H1 (cell line): ENCODE data around the gene HS6ST2. TPM values are rescaled to one million over a fixed set of nuclear protein-coding genes. Genes with fewer than 3 reads are reported as not detected.

ENCODE experiments used
- CTCF ChIA-PET: fragments of 300-600 bp; sonication (Branson Sonifier 250); formaldehyde crosslinking; loops from one replicate; lab custom pipeline; 2021; ENCODE audit not compliant: partially characterized antibody; lab: Charles Lee
- POLR2A ChIA-PET: fragments of 300-600 bp; sonication (Branson Sonifier 250); formaldehyde crosslinking; loops from one replicate; lab custom pipeline; 2021; ENCODE audit warnings: inconsistent platforms; ENCODE audit not compliant: partially characterized antibody; lab: Charles Lee
- DNase-seq, 2 experiments: peaks; one replicate each; pipeline versions ENCODE4 v3.0.0 to v3.0.0-alpha.2; 2010 to 2022; ENCODE audit warnings: low spot score in 2 of 2, low read depth in 1 of 2, mixed read lengths in 1 of 2
- FAIRE-seq: peaks from 2 replicates; lab custom pipeline; 2011; peaks lifted over from hg19 to GRCh38; lab: Jason Lieb, UNC
- H2AFZ ChIP-seq: 2 replicates; pipeline ENCODE4 v1.8.1; 2012; ENCODE audit warnings: low read length, inconsistent platforms
- H2AK5ac ChIP-seq: 2 replicates; pipeline ENCODE4 v1.6.1; 2013; ENCODE audit warnings: low read depth, low read length
- H2BK120ac ChIP-seq: replicated peaks from 2 replicates; pipeline ENCODE3; 2013; ENCODE audit warnings: low read depth, low read length, inconsistent platforms
- H2BK12ac ChIP-seq: 2 replicates; pipeline ENCODE4 v1.6.1; 2013; ENCODE audit warnings: low read depth, low read length
- H2BK15ac ChIP-seq: 2 replicates; pipeline ENCODE4 v1.6.1; 2013; ENCODE audit warnings: low read length
- H2BK20ac ChIP-seq: 2 replicates; pipeline ENCODE4 v1.6.1; 2013; ENCODE audit warnings: low read length
- H2BK5ac ChIP-seq: 2 replicates; pipeline ENCODE4 v1.6.1; 2013; ENCODE audit warnings: low read depth, low read length
- H3K14ac ChIP-seq: 2 replicates; pipeline ENCODE4 v1.6.1; 2013; ENCODE audit warnings: inconsistent platforms; ENCODE audit not compliant: insufficient read length
- H3K18ac ChIP-seq: 2 replicates; pipeline ENCODE4 v1.6.1; 2013; ENCODE audit warnings: low read length; ENCODE audit errors: extremely low read depth
- H3K23ac ChIP-seq: 2 replicates; pipeline ENCODE4 v1.6.1; 2013; ENCODE audit warnings: inconsistent platforms; ENCODE audit not compliant: insufficient read length
- H3K23me2 ChIP-seq: 2 replicates; pipeline ENCODE4 v1.6.1; 2013; ENCODE audit warnings: low read depth, low read length
- H3K27ac ChIP-seq: 2 replicates; pipeline ENCODE4 v1.6.1; 2011; ENCODE audit warnings: low read depth, low read length, inconsistent platforms
- H3K27me3 ChIP-seq, 4 experiments: replicated peaks in 1 of 4; 1 replicate in 1 of 4; 2 replicates in 3 of 4; pipeline versions ENCODE4 v1.6.1 to v1.8.1; 2011 to 2013; ENCODE audit warnings: low read length in 3 of 4, mild to moderate bottlenecking in 3 of 4, inconsistent platforms in 2 of 4, mixed read lengths in 2 of 4, moderate library complexity in 1 of 4; ENCODE audit not compliant: control insufficient read depth in 3 of 4, insufficient read depth in 3 of 4; ENCODE audit errors: extremely low read depth in 1 of 4
- H3K36me3 ChIP-seq, 4 experiments: 2 replicates each; pipeline versions ENCODE4 v1.6.1 to v1.8.1; 2011 to 2013; ENCODE audit warnings: mild to moderate bottlenecking in 4 of 4, low read length in 3 of 4, moderate library complexity in 2 of 4, control low read depth in 1 of 4, inconsistent platforms in 1 of 4; ENCODE audit not compliant: insufficient read depth in 4 of 4, control insufficient read depth in 2 of 4
- H3K4ac ChIP-seq: replicated peaks from 2 replicates; pipeline ENCODE3; 2013; ENCODE audit warnings: low read length, low read depth, mixed read lengths, inconsistent platforms; ENCODE audit not compliant: insufficient read length
- H3K4me1 ChIP-seq, 4 experiments: replicated peaks in 1 of 4; 1 replicate in 1 of 4; 2 replicates in 3 of 4; pipeline versions ENCODE4 v1.6.1 to v1.8.1; 2011 to 2013; ENCODE audit warnings: low read length in 3 of 4, inconsistent platforms in 2 of 4, mixed read lengths in 1 of 4; ENCODE audit not compliant: insufficient read depth in 4 of 4, control insufficient read depth in 3 of 4
- H3K4me2 ChIP-seq, 2 experiments: 2 replicates each; pipeline versions ENCODE4 v1.6.1 to v1.8.1; 2011 to 2013; ENCODE audit warnings: low read depth in 2 of 2, low read length in 2 of 2, control low read depth in 1 of 2, inconsistent platforms in 1 of 2, mild to moderate bottlenecking in 1 of 2; ENCODE audit not compliant: insufficient read depth in 1 of 2
- H3K4me3 ChIP-seq, 4 experiments: fragments of 200-600, 300-600 bp in 1 of 4; sonication (generic), shearing (Covaris generic), sonication (Bioruptor Twin) in 1 of 4; 2 replicates each; pipeline versions ENCODE4 v1.5.1 to v1.8.1; 2011 to 2016; ENCODE audit warnings: low read length in 4 of 4, low read depth in 3 of 4, control low read depth in 2 of 4, inconsistent platforms in 2 of 4, mild to moderate bottlenecking in 2 of 4, mixed read lengths in 1 of 4, moderate library complexity in 1 of 4; ENCODE audit not compliant: insufficient read depth in 2 of 4; ENCODE audit errors: extremely low read depth in 1 of 4
- H3K56ac ChIP-seq: replicated peaks from 2 replicates; pipeline ENCODE3; 2013; ENCODE audit warnings: low read depth, mild to moderate bottlenecking, mixed read lengths, low read length, inconsistent platforms; ENCODE audit not compliant: insufficient read length
- H3K79me1 ChIP-seq: 2 replicates; pipeline ENCODE4 v1.6.1; 2013; ENCODE audit warnings: low read depth, low read length, control low read depth
- H3K79me2 ChIP-seq, 2 experiments: 2 replicates each; pipeline versions ENCODE4 v1.6.1 to v1.8.1; 2012 to 2013; ENCODE audit warnings: low read length in 2 of 2, mild to moderate bottlenecking in 2 of 2, inconsistent platforms in 1 of 2; ENCODE audit not compliant: insufficient read depth in 2 of 2, control insufficient read depth in 1 of 2
- H3K9ac ChIP-seq, 4 experiments: replicated peaks in 1 of 4; 1 replicate in 1 of 4; 2 replicates in 3 of 4; pipeline versions ENCODE4 v1.6.1 to v1.8.1; 2011 to 2013; ENCODE audit warnings: low read depth in 3 of 4, low read length in 3 of 4, control low read depth in 2 of 4, mild to moderate bottlenecking in 2 of 4, moderate library complexity in 2 of 4, inconsistent platforms in 1 of 4; ENCODE audit errors: extremely low read depth in 1 of 4
- H3K9me3 ChIP-seq, 2 experiments: 2 replicates each; pipeline versions ENCODE4 v1.6.1 to v1.8.1; 2012 to 2013; ENCODE audit warnings: mild to moderate bottlenecking in 2 of 2, moderate library complexity in 2 of 2, control low read depth in 1 of 2, inconsistent platforms in 1 of 2, low read depth in 1 of 2, low read length in 1 of 2, mixed read lengths in 1 of 2; ENCODE audit not compliant: insufficient read depth in 2 of 2
- H4K20me1 ChIP-seq, 2 experiments: replicated peaks in 1 of 2; 2 replicates each; pipeline versions ENCODE3 to v1.8.1; 2011 to 2013; ENCODE audit warnings: inconsistent platforms in 2 of 2, low read length in 2 of 2, mild to moderate bottlenecking in 1 of 2; ENCODE audit not compliant: insufficient read depth in 2 of 2, control insufficient read depth in 1 of 2
- H4K5ac ChIP-seq: 2 replicates; pipeline ENCODE4 v1.6.1; 2013; ENCODE audit warnings: low read length, low read depth, mixed read lengths, inconsistent platforms; ENCODE audit not compliant: insufficient read length
- H4K8ac ChIP-seq: 2 replicates; pipeline ENCODE4 v1.8.0; 2013; ENCODE audit warnings: mild to moderate bottlenecking, moderate library complexity, low read length, inconsistent platforms; ENCODE audit not compliant: insufficient read depth; ENCODE audit errors: extremely low read depth
- H4K91ac ChIP-seq: replicated peaks from 2 replicates; pipeline ENCODE3; 2013; ENCODE audit warnings: low read length, mixed read lengths, inconsistent platforms; ENCODE audit not compliant: insufficient read length
- ASH2L ChIP-seq: fragments of 200-600, 300-600 bp; sonication (generic); IDR thresholded peaks from one replicate; pipeline ENCODE4 v1.7.1; 2017; ENCODE audit warnings: low read length
- CHD1 ChIP-seq: IDR thresholded peaks from 2 replicates; pipeline ENCODE4 v1.6.1; 2012; ENCODE audit warnings: low read depth, low read length, improper control_type of control experiment
- CREB1 ChIP-seq: IDR thresholded peaks from 2 replicates; pipeline ENCODE4 v1.6.1; 2012; ENCODE audit warnings: inconsistent platforms
- CTBP2 ChIP-seq: IDR thresholded peaks from 2 replicates; pipeline ENCODE4 v1.7.0; 2011; ENCODE audit warnings: borderline replicate concordance, mild to moderate bottlenecking, moderate library complexity, mixed read lengths, low read length; ENCODE audit not compliant: insufficient read depth, insufficient read length
- JUND ChIP-seq: IDR thresholded peaks from 2 replicates; pipeline ENCODE4 v1.6.1; 2011; ENCODE audit warnings: mild to moderate bottlenecking, improper control_type of control experiment, low read length
- PHF8 ChIP-seq: fragments of 200-600 bp; sonication (generic); conservative IDR thresholded peaks from 2 replicates; pipeline ENCODE4 v1.7.1; 2012; ENCODE audit warnings: low read depth, mild to moderate bottlenecking, inconsistent platforms, low read length, moderate library complexity
- POU5F1 ChIP-seq: IDR thresholded peaks from 2 replicates; pipeline ENCODE4 v1.6.1; 2011; ENCODE audit warnings: low read depth, mild to moderate bottlenecking, low read length, moderate library complexity
- RAD21 ChIP-seq, 2 experiments: IDR thresholded peaks in 1 of 2; conservative IDR thresholded peaks in 1 of 2; 2 replicates each; pipeline ENCODE4 v1.6.1; 2011; ENCODE audit warnings: low read depth in 2 of 2, low read length in 2 of 2, improper control_type of control experiment in 1 of 2, inconsistent platforms in 1 of 2, mild to moderate bottlenecking in 1 of 2, moderate library complexity in 1 of 2
- RFX5 ChIP-seq: IDR thresholded peaks from 2 replicates; pipeline ENCODE4 v1.6.1; 2011; ENCODE audit warnings: low read depth, low read length, improper control_type of control experiment, borderline replicate concordance
- SAP30 ChIP-seq: fragments of 300-600 bp; sonication (generic); IDR thresholded peaks from 2 replicates; pipeline ENCODE4 v1.7.1; 2012; ENCODE audit warnings: low read length, moderate library complexity, mild to moderate bottlenecking, inconsistent platforms; ENCODE audit not compliant: insufficient read depth, insufficient replicate concordance
- SIN3A ChIP-seq, 2 experiments: IDR thresholded peaks in 1 of 2; conservative IDR thresholded peaks in 1 of 2; 2 replicates each; pipeline ENCODE4 v1.6.1; 2011 to 2012; ENCODE audit warnings: low read length in 2 of 2, improper control_type of control experiment in 1 of 2, low read depth in 1 of 2, mild to moderate bottlenecking in 1 of 2
- SIX5 ChIP-seq: IDR thresholded peaks from 2 replicates; pipeline ENCODE4 v1.6.1; 2011; ENCODE audit warnings: mild to moderate bottlenecking, low read depth, low read length
- TAF1 ChIP-seq: IDR thresholded peaks from 2 replicates; pipeline ENCODE4 v1.6.1; 2011; ENCODE audit warnings: mild to moderate bottlenecking, low read depth, low read length
- TBP ChIP-seq: IDR thresholded peaks from 2 replicates; pipeline ENCODE4 v1.6.1; 2011; ENCODE audit warnings: low read depth, low read length, improper control_type of control experiment
- WGBS, 2 experiments: shearing (Covaris generic) in 1 of 2; methylation state at CpG; one replicate each; pipeline versions ENCODE4 v1.1.6 to v1.1.7; 2013 to 2015; ENCODE audit warnings: low lambda C conversion rate in 2 of 2, mixed read lengths in 2 of 2, inconsistent platforms in 1 of 2, low coverage in 1 of 2, missing lambda C conversion rate in 1 of 2; ENCODE audit not compliant: insufficient replicate concordance in 2 of 2, insufficient coverage in 1 of 2, insufficient read length in 1 of 2; ENCODE audit errors: extremely low coverage in 1 of 2, missing lambda C conversion rate in 1 of 2; 5-methylcytosine and 5-hydroxymethylcytosine counted together
- polyA plus RNA-seq, 7 experiments: library from polyadenylated mRNA; depleted of rRNA in 3 of 7; stranded (reverse) in 5 of 7; unstranded in 2 of 7; fragments of >200 nt in 5 of 7; fragments of 200-250 nt in 2 of 7; gene quantifications; 1 replicate in 5 of 7; 2 replicates in 1 of 7; 4 replicates in 1 of 7; pipeline versions ENCODE4 v1.2.1 to v1.2.3, GENCODE V29; 2011 to 2013; ENCODE audit warnings: missing spikeins in 2 of 7, mixed read lengths in 2 of 7
- total RNA-seq: library from RNA; stranded (reverse); fragmentation: NEBNext Ultra II Directional; extraction: Animal tissue kit (Norgen Biotek cat#: 25700); gene quantifications from 2 replicates; pipeline ENCODE4 v1.2.1, GENCODE V29; 2021

The HS6ST2 gene
- total and polyA plus RNA-seq, 2 of the 8 experiments (the other 6 are each of a cell fraction or from before 2014, with no cell fraction given) = 3.9 TPM

GRCh38 chrX:132741689-132742088 lies 216.7 kb downstream of the HS6ST2 start:
- no peak overlapping the region for H2AK5ac ChIP-seq
- H3K18ac ChIP-seq = no peak overlapping the region
- no peaks in the 10 kb centered on the region for H3K36me3 ChIP-seq
- no peaks in the 10 kb centered on the region for H3K79me2 ChIP-seq
- no peak overlapping the region for H4K91ac ChIP-seq
- H3K14ac ChIP-seq = no peak overlapping the region
- ChIA-PET CTCF (interaction anchor here (0.6 to 3.0 kb wide), 5 partner anchors 9 to 218 kb away, joined by 3 to 10 read pairs (median 5); no protein-coding TSS in a partner anchor), POLR2A (interaction anchor here (1.0 kb wide), 1 partner anchor 65 kb away, joined by 3 read pairs; no protein-coding TSS in a partner anchor)
- no peak overlapping the region for H2BK5ac ChIP-seq
- no peaks in the 10 kb centered on the region for H3K79me1 ChIP-seq
- no peak overlapping the region for H3K4me2 ChIP-seq
- H3K23ac ChIP-seq = no peak overlapping the region
- DNase-seq (no peak), FAIRE-seq (no peak)
- no peak overlapping the region for H3K56ac ChIP-seq
- TF ChIP-seq CTBP2 (no peak), SIX5 (no peak), JUND (no peak), TAF1 (no peak), RFX5 (no peak), PHF8 (no peak), CHD1 (no peak), SIN3A (conservative IDR thresholded peaks at IDR 0.05 in 1 of 2, IDR thresholded peaks at IDR 0.05 in 1 of 2; ENCODE audit: low read depth in 1 of 2, low read length in 2 of 2) (no peak), ASH2L (no peak), CREB1 (no peak), POU5F1 (no peak), TBP (no peak), RAD21 (IDR thresholded peaks at IDR 0.05 in 1 of 2, conservative IDR thresholded peaks at IDR 0.05 in 1 of 2; ENCODE audit: low read depth in 2 of 2, low read length in 2 of 2) (no peak), SAP30 (no peak)
- no peaks in the 10 kb centered on the region for H3K9me3 ChIP-seq
- H3K27ac ChIP-seq = no peak overlapping the region
- 81% methylated on average over 2 of the region's 2 CpGs; no CpG with 5 or more reads in 1 of the 2 experiments for WGBS, 2 experiments
- H3K27me3 ChIP-seq = peaks cover 1 to 29% (median 14%) of the 10 kb centered on the region in 4 experiments; a peak in 6 of 7 replicates
- H4K8ac ChIP-seq = no peak overlapping the region
- peaks cover 0 to 8% (median 2%) of the 10 kb centered on the region in 4 experiments; a peak in 3 of 7 replicates for H3K4me1 ChIP-seq
- H2BK20ac ChIP-seq = no peak overlapping the region
- no peak overlapping the region for H3K9ac ChIP-seq
- no peak overlapping the region for H2BK12ac ChIP-seq
- no peak overlapping the region for H2BK120ac ChIP-seq
- no peak overlapping the region for H3K4me3 ChIP-seq
- no peak overlapping the region for H2BK15ac ChIP-seq
- no peak overlapping the region for H3K4ac ChIP-seq
- no peak overlapping the region for H2AFZ ChIP-seq
- H4K5ac ChIP-seq = no peak overlapping the region
- H4K20me1 ChIP-seq = no peaks in the 10 kb centered on the region
- no peaks in the 10 kb centered on the region for H3K23me2 ChIP-seq
